ENCODE data around the gene SPG21. TPM values are rescaled to one million over a fixed set of nuclear protein-coding genes. Genes with fewer than 3 reads are reported as not detected.

The SPG21 gene
- 61.4 and 63.1 TPM in 2 replicates for total RNA-seq

GRCh38 chr15:64989416-64990167 is at the start of gene SPG21:
Gene SPG21 (minus strand): TSS chr15:64989914. CDS start chr15:64983569, 6,345 bp downstream.
- H3K4me3 Mint-ChIP-seq (ENCODE audit: low read depth): peak within 1 kb of the TSS; percentile 100
- intact Hi-C loops (cut with micrococcal nuclease): loop anchor here (2.0 to 5.0 kb wide), 2 partner anchors 97 to 307 kb away; partner anchors contain the start of gene RNU5A-1

GRCh38 chr15:65038836-65039235 is 49.1 kb upstream of the SPG21 start:
- intact Hi-C loops (cut with micrococcal nuclease): no loop called here
- Mint-ChIP-seq H3K4me1 (ENCODE audit: low read depth) (peaks cover 2% of the 10 kb centered on the region), H3K4me3 (ENCODE audit: low read depth) (no peak overlapping the region), H3K36me3 (ENCODE audit: low read depth) (no peaks in the 10 kb centered on the region), H3K27ac (no peak overlapping the region), H3K9me3 (no peaks in the 10 kb centered on the region), H3K27me3 (ENCODE audit: low read depth) (peaks cover 2% of the 10 kb centered on the region)
- no peak for DNase-seq (ENCODE audit: low spot score)

More at GRCh38 chr15:64989416-64990167, at the start of gene SPG21:
- no peaks in the 10 kb centered on the region for H3K9me3 Mint-ChIP-seq
- peak; percentile 90 for DNase-seq (ENCODE audit: low spot score)
- peaks cover 16% of the 10 kb centered on the region for H3K36me3 Mint-ChIP-seq (ENCODE audit: low read depth)
- H3K27me3 Mint-ChIP-seq (ENCODE audit: low read depth): no peaks in the 10 kb centered on the region
- peak within 1 kb of the TSS; percentile 90 for H3K27ac Mint-ChIP-seq
- H3K4me1 Mint-ChIP-seq (ENCODE audit: low read depth): peaks cover 38% of the 10 kb centered on the region

- no peaks in the 10 kb centered on the region for H3K9me3 Mint-ChIP-seq
- peaks cover 2% of the 10 kb centered on the region for H3K27me3 Mint-ChIP-seq (ENCODE audit: low read depth)
These were observed 48.7 kb upstream of the SPG21 start for GRCh38 chr15:65038428-65038827.

GRCh38 chr15:65037309-65037708 is 47.6 kb upstream of the SPG21 start:
- Mint-ChIP-seq H3K27me3 (ENCODE audit: low read depth) (peaks cover 2% of the 10 kb centered on the region), H3K4me3 (ENCODE audit: low read depth) (no peak overlapping the region), H3K9me3 (no peaks in the 10 kb centered on the region), H3K27ac (no peak overlapping the region), H3K4me1 (ENCODE audit: low read depth) (peaks cover 10% of the 10 kb centered on the region), H3K36me3 (ENCODE audit: low read depth) (no peaks in the 10 kb centered on the region)
- no peak for DNase-seq (ENCODE audit: low spot score)
- intact Hi-C loops (cut with micrococcal nuclease): no loop called here

More at GRCh38 chr15:65038428-65038827, 48.7 kb upstream of the SPG21 start:
- H3K4me1 Mint-ChIP-seq (ENCODE audit: low read depth): peaks cover 6% of the 10 kb centered on the region
- DNase-seq (ENCODE audit: low spot score): no peak
- intact Hi-C loops (cut with micrococcal nuclease): no loop called here
- H3K36me3 Mint-ChIP-seq (ENCODE audit: low read depth): no peaks in the 10 kb centered on the region
- no peak overlapping the region for H3K27ac Mint-ChIP-seq
- no peak overlapping the region for H3K4me3 Mint-ChIP-seq (ENCODE audit: low read depth)

GRCh38 chr15:65034719-65035118 is 45.0 kb upstream of the SPG21 start:
- intact Hi-C loops (cut with micrococcal nuclease): no loop called here
- peaks cover 14% of the 10 kb centered on the region for H3K27me3 Mint-ChIP-seq (ENCODE audit: low read depth)
- no peaks in the 10 kb centered on the region for H3K9me3 Mint-ChIP-seq
- H3K4me1 Mint-ChIP-seq (ENCODE audit: low read depth): peaks cover 12% of the 10 kb centered on the region
- DNase-seq (ENCODE audit: low spot score): no peak
- no peak overlapping the region for H3K4me3 Mint-ChIP-seq (ENCODE audit: low read depth)
- no peak overlapping the region for H3K27ac Mint-ChIP-seq
- H3K36me3 Mint-ChIP-seq (ENCODE audit: low read depth): no peaks in the 10 kb centered on the region

- Mint-ChIP-seq H3K4me1 (ENCODE audit: low read depth) (peaks cover 12% of the 10 kb centered on the region), H3K27me3 (ENCODE audit: low read depth) (peaks cover 14% of the 10 kb centered on the region), H3K36me3 (ENCODE audit: low read depth) (no peaks in the 10 kb centered on the region), H3K27ac (no peak overlapping the region), H3K9me3 (no peaks in the 10 kb centered on the region), H3K4me3 (ENCODE audit: low read depth) (no peak overlapping the region)
- intact Hi-C loops (cut with micrococcal nuclease): loop anchor here (2.0 kb wide), 2 partner anchors 45 to 263 kb away; partner anchors contain the start of gene RNU5A-1
- no peak for DNase-seq (ENCODE audit: low spot score)
These were observed 44.0 kb upstream of the SPG21 start for GRCh38 chr15:65033659-65034269.

GRCh38 chr15:65032801-65033537 is 43.3 kb upstream of the SPG21 start:
- H3K9me3 Mint-ChIP-seq: no peaks in the 10 kb centered on the region
- H3K27me3 Mint-ChIP-seq (ENCODE audit: low read depth): peaks cover 14% of the 10 kb centered on the region
- H3K4me3 Mint-ChIP-seq (ENCODE audit: low read depth): no peak overlapping the region
- intact Hi-C loops (cut with micrococcal nuclease): loop anchor here (2.0 kb wide), 2 partner anchors 46 to 264 kb away; partner anchors contain the start of gene RNU5A-1
- DNase-seq (ENCODE audit: low spot score): peak; percentile 20
- peaks cover 18% of the 10 kb centered on the region for H3K4me1 Mint-ChIP-seq (ENCODE audit: low read depth)
- H3K27ac Mint-ChIP-seq: no peak overlapping the region
- peaks cover 4% of the 10 kb centered on the region for H3K36me3 Mint-ChIP-seq (ENCODE audit: low read depth)

GRCh38 chr15:65029736-65030208 is 40.1 kb upstream of the SPG21 start:
- Mint-ChIP-seq H3K36me3 (ENCODE audit: low read depth) (peaks cover 21% of the 10 kb centered on the region), H3K9me3 (no peaks in the 10 kb centered on the region), H3K4me3 (ENCODE audit: low read depth) (peak overlapping the region; percentile 72), H3K4me1 (ENCODE audit: low read depth) (peaks cover 22% of the 10 kb centered on the region), H3K27ac (no peak overlapping the region), H3K27me3 (ENCODE audit: low read depth) (peaks cover 14% of the 10 kb centered on the region)
- DNase-seq (ENCODE audit: low spot score): no peak
- intact Hi-C loops (cut with micrococcal nuclease): no loop called here

GRCh38 chr15:65028921-65029735 is 39.4 kb upstream of the SPG21 start, which contains the start of gene MTFMT:
Gene MTFMT (minus strand): TSS chr15:65029639. CDS start chr15:65029613, 26 bp downstream.
- Mint-ChIP-seq H3K27ac (peak within 1 kb of the TSS; percentile 91), H3K9me3 (no peaks in the 10 kb centered on the region), H3K36me3 (ENCODE audit: low read depth) (peaks cover 25% of the 10 kb centered on the region), H3K4me1 (ENCODE audit: low read depth) (peaks cover 21% of the 10 kb centered on the region), H3K27me3 (ENCODE audit: low read depth) (peaks cover 14% of the 10 kb centered on the region), H3K4me3 (ENCODE audit: low read depth) (peak within 1 kb of the TSS; percentile 99)
- intact Hi-C loops (cut with micrococcal nuclease): no loop called here
- DNase-seq (ENCODE audit: low spot score): peak; percentile 84

- intact Hi-C loops (cut with micrococcal nuclease): no loop called here
These were observed 38.6 kb upstream of the SPG21 start for GRCh38 chr15:65028338-65028737.

GRCh38 chr15:65027593-65027992 is 37.9 kb upstream of the SPG21 start:
- intact Hi-C loops (cut with micrococcal nuclease): no loop called here
- peaks cover 14% of the 10 kb centered on the region for H3K27me3 Mint-ChIP-seq (ENCODE audit: low read depth)
- H3K4me1 Mint-ChIP-seq (ENCODE audit: low read depth): peaks cover 13% of the 10 kb centered on the region
- peak overlapping the region; percentile 99 for H3K4me3 Mint-ChIP-seq (ENCODE audit: low read depth)
- no peaks in the 10 kb centered on the region for H3K9me3 Mint-ChIP-seq
- DNase-seq (ENCODE audit: low spot score): no peak
- peaks cover 32% of the 10 kb centered on the region for H3K36me3 Mint-ChIP-seq (ENCODE audit: low read depth)
- H3K27ac Mint-ChIP-seq: no peak overlapping the region

More at GRCh38 chr15:65028338-65028737, 38.6 kb upstream of the SPG21 start:
- H3K27ac Mint-ChIP-seq: peak overlapping the region; percentile 91
- no peak for DNase-seq (ENCODE audit: low spot score)
- H3K9me3 Mint-ChIP-seq: no peaks in the 10 kb centered on the region
- H3K36me3 Mint-ChIP-seq (ENCODE audit: low read depth): peaks cover 31% of the 10 kb centered on the region
- H3K27me3 Mint-ChIP-seq (ENCODE audit: low read depth): peaks cover 14% of the 10 kb centered on the region
- peak overlapping the region; percentile 99 for H3K4me3 Mint-ChIP-seq (ENCODE audit: low read depth)
- peaks cover 16% of the 10 kb centered on the region for H3K4me1 Mint-ChIP-seq (ENCODE audit: low read depth)

GRCh38 chr15:65026756-65027155 is 37.0 kb upstream of the SPG21 start:
- intact Hi-C loops (cut with micrococcal nuclease): no loop called here
- Mint-ChIP-seq H3K36me3 (ENCODE audit: low read depth) (peaks cover 32% of the 10 kb centered on the region), H3K27ac (no peak overlapping the region), H3K27me3 (ENCODE audit: low read depth) (peaks cover 8% of the 10 kb centered on the region), H3K4me1 (ENCODE audit: low read depth) (peaks cover 10% of the 10 kb centered on the region), H3K4me3 (ENCODE audit: low read depth) (no peak overlapping the region), H3K9me3 (no peaks in the 10 kb centered on the region)
- no peak for DNase-seq (ENCODE audit: low spot score)
